ENCODE data around the gene TTC39C.

The TTC39C gene

DNA sequence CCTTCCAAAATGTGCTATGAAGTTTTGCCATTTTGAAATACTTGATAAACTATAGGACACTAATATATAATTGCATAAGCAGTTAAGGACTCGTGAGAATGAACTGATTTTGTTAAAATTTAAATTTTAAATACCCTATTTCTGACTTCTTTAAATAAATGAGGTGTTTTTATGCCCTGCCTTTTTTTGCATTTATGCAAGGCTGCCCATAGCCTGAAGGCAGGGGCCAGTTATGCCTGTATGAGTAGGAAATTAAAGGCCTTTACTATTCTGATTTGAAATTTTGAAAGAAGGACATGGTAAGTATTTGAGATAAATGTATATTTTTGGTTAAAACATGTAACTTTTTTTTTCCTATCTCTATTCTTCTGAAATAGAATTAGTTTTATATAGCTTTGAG lies 33.7 kb downstream of the TTC39C start:
- TF ChIP-seq, protein P1, sequence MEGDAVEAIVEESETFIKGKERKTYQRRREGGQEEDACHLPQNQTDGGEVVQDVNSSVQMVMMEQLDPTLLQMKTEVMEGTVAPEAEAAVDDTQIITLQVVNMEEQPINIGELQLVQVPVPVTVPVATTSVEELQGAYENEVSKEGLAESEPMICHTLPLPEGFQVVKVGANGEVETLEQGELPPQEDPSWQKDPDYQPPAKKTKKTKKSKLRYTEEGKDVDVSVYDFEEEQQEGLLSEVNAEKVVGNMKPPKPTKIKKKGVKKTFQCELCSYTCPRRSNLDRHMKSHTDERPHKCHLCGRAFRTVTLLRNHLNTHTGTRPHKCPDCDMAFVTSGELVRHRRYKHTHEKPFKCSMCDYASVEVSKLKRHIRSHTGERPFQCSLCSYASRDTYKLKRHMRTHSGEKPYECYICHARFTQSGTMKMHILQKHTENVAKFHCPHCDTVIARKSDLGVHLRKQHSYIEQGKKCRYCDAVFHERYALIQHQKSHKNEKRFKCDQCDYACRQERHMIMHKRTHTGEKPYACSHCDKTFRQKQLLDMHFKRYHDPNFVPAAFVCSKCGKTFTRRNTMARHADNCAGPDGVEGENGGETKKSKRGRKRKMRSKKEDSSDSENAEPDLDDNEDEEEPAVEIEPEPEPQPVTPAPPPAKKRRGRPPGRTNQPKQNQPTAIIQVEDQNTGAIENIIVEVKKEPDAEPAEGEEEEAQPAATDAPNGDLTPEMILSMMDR (IDR thresholded peaks at IDR 0.05; ENCODE audit: extremely low read depth, missing control alignments) = no peak
- no peak for DNase-seq (ENCODE audit: low spot score)

DNA sequence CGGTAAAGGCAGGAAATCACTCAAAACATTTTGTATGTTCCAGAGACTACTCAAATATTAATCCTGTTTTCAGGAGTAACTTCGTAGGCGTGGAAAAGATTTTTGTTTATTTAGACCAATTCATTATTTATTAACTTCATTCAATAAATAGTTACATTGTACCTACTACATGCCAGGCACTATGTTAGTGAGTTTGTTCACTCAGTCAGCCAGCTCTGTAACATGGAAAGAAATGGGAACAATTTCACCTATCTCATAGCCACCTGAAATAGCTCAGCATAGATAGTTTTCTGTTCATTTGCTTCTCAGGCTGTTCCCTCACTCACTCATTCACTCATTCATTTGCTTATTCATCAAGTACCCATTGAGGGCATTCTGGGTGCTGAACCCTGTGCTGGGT lies 34.6 kb downstream of the TTC39C start:
- TF ChIP-seq, protein P1 (IDR thresholded peaks at IDR 0.05; ENCODE audit: extremely low read depth, missing control alignments) = no peak
- DNase-seq (ENCODE audit: low spot score) = no peak

DNA sequence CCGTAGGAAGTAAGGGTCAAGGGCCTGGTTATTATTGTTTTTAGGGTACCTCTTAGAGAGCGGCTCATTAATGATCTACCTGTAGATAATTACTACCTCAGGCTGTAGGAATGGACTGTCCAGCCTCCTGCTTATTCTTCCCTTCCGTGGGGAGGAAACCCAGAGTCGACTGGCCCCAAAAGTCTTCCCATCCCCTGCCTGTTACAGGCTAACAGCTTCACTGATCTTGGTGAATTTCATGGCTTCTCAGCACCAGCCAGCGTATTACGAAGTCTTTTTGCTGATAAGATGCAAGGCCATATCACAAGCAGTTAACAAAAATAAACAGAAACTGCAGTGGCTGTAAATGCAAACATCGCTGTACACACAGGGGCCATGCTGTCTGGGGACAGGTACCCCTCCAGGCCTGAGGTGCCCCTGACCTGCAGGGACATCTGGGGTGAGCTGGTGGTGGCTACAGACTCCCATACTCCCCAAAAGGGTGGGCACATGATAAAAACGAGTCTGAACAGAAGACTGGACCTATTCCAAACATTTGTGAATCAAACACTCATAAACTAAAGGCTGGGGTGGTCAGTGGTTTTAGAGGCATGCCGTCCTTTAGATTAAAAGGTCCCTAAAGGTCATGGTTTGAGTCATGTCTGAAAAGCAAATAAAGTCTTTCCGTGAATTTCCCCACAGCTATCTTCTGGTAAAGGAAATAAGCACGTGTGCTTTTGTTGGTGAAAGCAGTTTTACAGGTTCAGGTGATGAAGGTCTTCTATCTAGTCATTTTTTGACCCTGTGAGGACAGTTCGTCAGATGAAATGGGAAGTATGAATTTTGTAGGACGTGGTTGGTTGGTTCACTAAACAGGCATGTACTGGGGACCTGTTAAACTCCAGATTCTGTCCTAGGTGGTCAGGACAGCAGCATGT lies 36.7 kb downstream of the TTC39C start:
- TF ChIP-seq, protein P1 (IDR thresholded peaks at IDR 0.05; ENCODE audit: extremely low read depth, missing control alignments) = no peak
- DNase-seq (ENCODE audit: low spot score) = no peak

DNA sequence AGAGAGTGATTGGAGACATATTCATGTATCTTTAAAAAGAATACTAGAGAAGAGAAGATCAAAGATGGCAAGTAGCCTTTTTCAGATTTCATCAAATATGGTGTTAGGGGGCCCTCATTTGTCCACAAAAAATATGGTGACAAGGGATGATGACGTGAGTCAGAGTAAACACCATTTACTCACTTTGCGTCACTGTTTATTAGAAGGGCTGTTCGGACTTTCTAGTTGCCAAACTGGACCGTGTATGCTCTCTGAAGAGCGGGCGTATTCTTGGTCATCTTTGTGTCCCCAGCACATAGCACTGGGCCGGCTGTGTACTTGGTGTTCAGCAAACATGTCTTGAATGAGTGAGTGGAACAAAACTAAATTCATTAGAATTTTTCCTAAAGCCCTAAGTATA lies 37.5 kb downstream of the TTC39C start:
- TF ChIP-seq, protein P1 (IDR thresholded peaks at IDR 0.05; ENCODE audit: extremely low read depth, missing control alignments) = no peak
- DNase-seq (ENCODE audit: low spot score) = no peak

DNA sequence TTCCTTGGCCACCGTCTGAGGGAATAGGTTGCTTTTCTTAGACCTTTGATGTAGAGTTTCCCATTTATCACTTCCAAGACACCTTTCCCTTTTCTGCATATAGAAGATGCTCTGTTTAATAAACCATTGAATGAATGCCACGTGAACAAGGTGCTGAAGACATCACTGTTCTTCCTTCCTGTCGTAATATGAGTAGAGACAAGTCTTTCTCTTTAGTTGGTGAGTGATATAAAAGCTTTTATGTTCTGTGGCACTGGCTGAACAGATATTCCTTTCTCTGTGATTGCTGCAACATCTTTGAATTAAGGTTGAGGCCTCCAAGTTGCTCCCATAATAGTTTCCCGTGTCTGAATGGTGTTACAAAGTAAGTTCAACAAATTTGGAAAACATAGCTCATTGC lies 38.7 kb downstream of the TTC39C start:
- TF ChIP-seq, protein P1 (IDR thresholded peaks at IDR 0.05; ENCODE audit: extremely low read depth, missing control alignments) = no peak
- DNase-seq (ENCODE audit: low spot score) = no peak

DNA sequence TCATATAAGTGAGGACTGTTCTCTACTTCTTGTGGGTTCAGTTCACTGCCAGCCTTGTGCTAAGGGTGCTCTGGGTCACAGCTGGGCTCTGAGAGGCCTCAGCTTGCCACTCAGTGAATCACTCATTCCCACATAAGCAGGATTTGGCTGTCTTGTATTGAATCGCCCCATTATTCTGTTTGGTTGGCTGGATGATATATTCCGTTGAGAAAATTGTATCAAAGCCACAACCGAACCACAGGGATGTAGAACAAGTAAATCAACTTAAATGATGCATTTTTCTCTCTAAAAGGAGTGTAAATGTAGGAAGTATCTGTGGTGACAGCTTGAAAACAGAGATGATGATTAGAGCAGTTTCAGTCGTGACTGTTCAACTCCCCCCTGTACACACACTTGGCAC lies 39.6 kb downstream of the TTC39C start:
- TF ChIP-seq, protein P1 (IDR thresholded peaks at IDR 0.05; ENCODE audit: extremely low read depth, missing control alignments) = no peak
- DNase-seq (ENCODE audit: low spot score) = no peak

DNA sequence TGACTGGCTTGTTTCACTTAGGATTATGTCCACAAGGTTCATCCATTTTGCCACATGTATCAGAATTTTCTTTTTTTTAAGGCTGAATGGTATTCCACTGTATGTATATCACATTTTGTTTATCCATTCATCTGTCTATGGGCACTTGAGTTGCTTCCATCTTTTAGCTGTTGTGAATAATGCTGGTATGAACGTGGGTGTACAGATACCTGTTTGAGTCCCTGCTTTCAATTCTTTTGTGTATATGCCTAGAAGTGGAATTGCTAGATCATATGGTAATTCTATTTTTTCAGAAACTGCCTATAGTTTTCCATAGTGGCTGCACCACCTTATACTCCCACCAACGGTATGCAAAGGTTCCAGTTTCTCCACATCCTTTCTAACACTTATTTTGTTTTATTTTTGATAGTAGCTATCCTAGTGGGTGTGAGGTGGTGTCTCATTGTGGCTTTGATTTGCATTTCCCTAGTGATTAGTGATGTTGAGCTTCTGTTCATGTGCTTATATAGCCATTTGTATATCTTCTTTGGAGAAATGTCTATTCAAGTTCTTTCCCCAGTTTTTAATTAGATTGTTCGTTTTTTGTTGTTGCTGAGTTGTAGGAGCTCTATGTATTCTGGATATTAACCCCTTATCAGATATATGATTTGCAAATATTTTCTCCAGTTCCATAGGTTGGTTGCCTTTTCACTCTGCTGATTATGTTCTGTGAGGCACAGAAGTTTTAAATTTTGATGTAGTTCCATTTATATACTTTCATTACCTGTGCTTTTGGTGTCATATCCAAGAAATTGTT lies 40.7 kb downstream of the TTC39C start:
- TF ChIP-seq, protein P1 (IDR thresholded peaks at IDR 0.05; ENCODE audit: extremely low read depth, missing control alignments) = no peak
- DNase-seq (ENCODE audit: low spot score) = no peak
